Gastrocnemius medialis (tissue), 4 donors: ENCODE results near the gene PTPRN2. TPM values are rescaled to one million over a fixed set of nuclear protein-coding genes. Genes with fewer than 3 reads are reported as not detected.

Experiments used
- ATAC-seq, 2 donors: fragments of 150-250 bp; one replicate each; pipeline ENCODE4 v1.9.1; 2016
- DNase-seq, 2 donors: peaks; one replicate each; pipeline ENCODE4 v3.0.0-alpha.2; 2019
- H3K27ac ChIP-seq, 4 donors: fragments of 200-600 bp; sonication (generic); 1 replicate in 1 of 4; 2 replicates in 3 of 4; pipeline ENCODE4 v1.5.1; 2016 to 2018; ENCODE audit warnings: mild to moderate bottlenecking in 2 of 4, moderate library complexity in 1 of 4
- H3K27me3 ChIP-seq, 3 donors: fragments of 200-600 bp; sonication (generic) in 2 of 3; 1 replicate in 1 of 3; 2 replicates in 2 of 3; pipeline versions ENCODE4 v1.5.1 to v1.6.0; 2016 to 2019; ENCODE audit warnings: mild to moderate bottlenecking in 1 of 3, moderate library complexity in 1 of 3
- H3K36me3 ChIP-seq, 2 donors: fragments of 200-600 bp; sonication (generic) in 1 of 2; one replicate each; pipeline ENCODE4 v1.5.1; 2017 to 2018
- H3K4me1 ChIP-seq, 2 donors: fragments of 200-600 bp; sonication (generic) in 1 of 2; one replicate each; pipeline ENCODE4 v1.5.1; 2016 to 2017; ENCODE audit warnings: mild to moderate bottlenecking in 2 of 2
- H3K4me3 ChIP-seq, 4 donors: fragments of 200-600 bp; sonication (generic) in 3 of 4; 1 replicate in 1 of 4; 2 replicates in 3 of 4; pipeline ENCODE4 v1.5.1; 2016 to 2019; ENCODE audit warnings: mild to moderate bottlenecking in 2 of 4
- H3K9me3 ChIP-seq, 3 donors: fragments of 200-600 bp; sonication (generic) in 2 of 3; 1 replicate in 1 of 3; 2 replicates in 2 of 3; pipeline ENCODE4 v1.5.1; 2016 to 2019
- CTCF ChIP-seq, 5 experiments: fragments of 450-650 bp in 3 of 5; fragments of 200-600 bp in 2 of 5; sonication (generic) in 2 of 5; IDR thresholded peaks in 4 of 5; conservative IDR thresholded peaks in 1 of 5; 1 replicate in 4 of 5; 2 replicates in 1 of 5; pipeline ENCODE4 v1.5.1; 2016 to 2019; ENCODE audit warnings: antibody characterized with exemption in 5 of 5, mild to moderate bottlenecking in 3 of 5, moderate library complexity in 3 of 5
- POLR2A ChIP-seq, 2 donors: fragments of 450-650 bp; IDR thresholded peaks; one replicate each; pipeline ENCODE4 v1.6.1; 2017; ENCODE audit warnings: antibody characterized with exemption in 2 of 2, mild to moderate bottlenecking in 2 of 2, moderate library complexity in 2 of 2
- in situ Hi-C, 4 donors: fragments of 200-750 bp; cut with MboI; loops; one replicate each; pipeline versions ENCODE4 v1.15.0 to v1.8.0; 2017; ENCODE audit warnings: low sequenced_read_pairs in 4 of 4
- intact Hi-C: fragments of 100-400 bp; cut with DNase I; formaldehyde crosslinking; loops from one replicate; pipeline ENCODE4 v1.15.1; 2023; ENCODE audit warnings: low total_unique reads
- total RNA-seq, 4 donors: library from RNA; depleted of rRNA; stranded (reverse); fragments of >200 nt; gene quantifications; one replicate each; pipeline versions ENCODE4 v1.1.0 to v1.2.3, GENCODE V29; 2016

The PTPRN2 gene
- total RNA-seq, 4 donors from 2014 or later = 0.66 to 0.85 (median 0.81) TPM

- DNase-seq = no peak
These were observed 192.7 kb downstream of the PTPRN2 start for GRCh38 chr7:158394936-158395335.

GRCh38 chr7:158393926-158394625, 193.5 kb downstream of the PTPRN2 start:
- TF ChIP-seq POLR2A (IDR thresholded peaks at IDR 0.05) = no peak
- no peak for TF ChIP-seq CTCF (IDR thresholded peaks at IDR 0.05 in 4 of 5, conservative IDR thresholded peaks at IDR 0.05 in 1 of 5)
- in situ Hi-C loops (no loop called here), intact Hi-C loops (no loop called here)
- H3K27me3 ChIP-seq = no peaks in the 10 kb centered on the region
- no peak overlapping the region for H3K27ac ChIP-seq
- no peaks in the 10 kb centered on the region for H3K9me3 ChIP-seq
- H3K4me1 ChIP-seq = no peaks in the 10 kb centered on the region
- DNase-seq (no peak), ATAC-seq (no peak)
- H3K36me3 ChIP-seq = no peaks in the 10 kb centered on the region
- H3K4me3 ChIP-seq = no peak overlapping the region

More at GRCh38 chr7:158394936-158395335, 192.7 kb downstream of the PTPRN2 start:
- no peak for TF ChIP-seq POLR2A (IDR thresholded peaks at IDR 0.05)
- TF ChIP-seq CTCF (IDR thresholded peaks at IDR 0.05 in 4 of 5, conservative IDR thresholded peaks at IDR 0.05 in 1 of 5) = peak in 2 of 5 experiments; percentile 32 to 45
- ATAC-seq = no peak
- H3K9me3 ChIP-seq = no peaks in the 10 kb centered on the region
- intact Hi-C loops = no loop called here
- H3K27ac ChIP-seq = no peak overlapping the region
- H3K36me3 ChIP-seq = no peaks in the 10 kb centered on the region
- no peak overlapping the region for H3K4me3 ChIP-seq
- in situ Hi-C loops = no loop called here
- no peaks in the 10 kb centered on the region for H3K4me1 ChIP-seq
- no peaks in the 10 kb centered on the region for H3K27me3 ChIP-seq

- in situ Hi-C loops = no loop called here
- no peak for ATAC-seq
These were observed 195.4 kb downstream of the PTPRN2 start for GRCh38 chr7:158392251-158392650.

GRCh38 chr7:158391541-158391940, 196.1 kb downstream of the PTPRN2 start:
- no peaks in the 10 kb centered on the region for H3K4me1 ChIP-seq
- in situ Hi-C loops = no loop called here
- TF ChIP-seq POLR2A (IDR thresholded peaks at IDR 0.05) = no peak
- no peak for TF ChIP-seq CTCF (IDR thresholded peaks at IDR 0.05 in 4 of 5, conservative IDR thresholded peaks at IDR 0.05 in 1 of 5)
- peaks cover 0 to 1% (median 0%) of the 10 kb centered on the region in 3 donors for H3K27me3 ChIP-seq
- no peak for DNase-seq
- H3K36me3 ChIP-seq = no peaks in the 10 kb centered on the region
- ATAC-seq = no peak
- H3K27ac ChIP-seq = no peak overlapping the region
- no peaks in the 10 kb centered on the region for H3K9me3 ChIP-seq
- H3K4me3 ChIP-seq = no peak overlapping the region
- intact Hi-C loops = no loop called here

More at GRCh38 chr7:158392251-158392650, 195.4 kb downstream of the PTPRN2 start:
- intact Hi-C loops = no loop called here
- no peak overlapping the region for H3K27ac ChIP-seq
- no peaks in the 10 kb centered on the region for H3K4me1 ChIP-seq
- no peaks in the 10 kb centered on the region for H3K36me3 ChIP-seq
- H3K27me3 ChIP-seq = no peaks in the 10 kb centered on the region
- H3K9me3 ChIP-seq = no peaks in the 10 kb centered on the region
- TF ChIP-seq POLR2A (IDR thresholded peaks at IDR 0.05) (no peak), CTCF (IDR thresholded peaks at IDR 0.05 in 4 of 5, conservative IDR thresholded peaks at IDR 0.05 in 1 of 5) (no peak)
- no peak overlapping the region for H3K4me3 ChIP-seq
- no peak for DNase-seq
